Stomach (tissue), 9 donors: ENCODE data around the gene MMAA. TPM values are rescaled to one million over a fixed set of nuclear protein-coding genes. Genes with fewer than 3 reads are reported as not detected.
"Not testable (repeated sequence)": the region's sequence is repeated elsewhere in the genome, so short reads cannot be mapped to it uniquely, and the experiment has no call there.

Source experiments
- DNase-seq, 2 donors: peaks; one replicate each; pipeline versions ENCODE4 v3.0.0 to v3.0.0-alpha.2; 2013 to 2019
- H3K27ac ChIP-seq, 5 donors: fragments of 200-600 bp in 4 of 5; sonication (generic) in 4 of 5; one replicate each; pipeline ENCODE4 v1.5.1; 2013 to 2019; ENCODE audit warnings: mild to moderate bottlenecking in 1 of 5, moderate library complexity in 1 of 5
- H3K27me3 ChIP-seq, 3 donors: fragments of 200-600 bp; sonication (generic); one replicate each; pipeline ENCODE4 v1.5.1; 2017 to 2019; ENCODE audit warnings: mixed run types in 1 of 3
- H3K36me3 ChIP-seq, 4 donors: fragments of 200-600 bp; sonication (generic); 1 replicate in 3 of 4; 2 replicates in 1 of 4; pipeline ENCODE4 v1.5.1; 2016 to 2019
- H3K4me1 ChIP-seq, 4 donors: fragments of 200-600 bp; sonication (generic); one replicate each; pipeline ENCODE4 v1.5.1; 2016 to 2019
- H3K4me3 ChIP-seq, 4 donors: fragments of 200-600 bp; sonication (generic) in 3 of 4; one replicate each; pipeline ENCODE4 v1.5.1; 2016 to 2019; ENCODE audit warnings: mild to moderate bottlenecking in 1 of 4
- H3K9me3 ChIP-seq, 4 donors: fragments of 200-600 bp; sonication (generic); one replicate each; pipeline ENCODE4 v1.5.1; 2016 to 2019
- EP300 ChIP-seq: sonication (generic); formaldehyde crosslinking; IDR thresholded peaks from one replicate; pipeline ENCODE4 v1.6.1; 2017; ENCODE audit warnings: antibody characterized with exemption
- POLR2A ChIP-seq, 4 donors: fragments of 450-650 bp; IDR thresholded peaks; one replicate each; pipeline ENCODE4 v1.6.1; 2016; ENCODE audit warnings: antibody characterized with exemption in 4 of 4, control low read depth in 2 of 4, mild to moderate bottlenecking in 1 of 4, moderate library complexity in 1 of 4
- POLR2AphosphoS5 ChIP-seq, 3 donors: sonication (generic); formaldehyde crosslinking; IDR thresholded peaks; one replicate each; pipeline ENCODE4 v1.6.1; 2016; ENCODE audit warnings: antibody characterized with exemption in 3 of 3
- WGBS, 5 donors: extraction: QIAGEN DNeasy Blood & Tissue Kit in 3 of 5; methylation state at CpG; one replicate each; pipeline versions ENCODE4 v1.1.5 to v1.1.7; 2013 to 2018; 5-methylcytosine and 5-hydroxymethylcytosine counted together
- intact Hi-C: fragments of 100-400 bp; cut with DNase I; formaldehyde crosslinking; loops from one replicate; pipeline ENCODE4 v1.15.1; 2023; ENCODE audit warnings: low total_unique reads
- polyA plus RNA-seq, 3 donors: library from polyadenylated mRNA; stranded (reverse); fragments of 200-250 nt; gene quantifications; one replicate each; pipeline ENCODE4 v1.2.3, GENCODE V29; 2013
- total RNA-seq, 5 donors: library from RNA; depleted of rRNA; stranded (reverse); fragments of >200 nt; gene quantifications; one replicate each; pipeline versions ENCODE4 v1.1.0 to v1.2.3, GENCODE V29; 2014 to 2016
- TF ChIP-seq, protein P1 (sequence below), 7 experiments: fragments of 450-650 bp in 4 of 7; fragments of 200-600 bp in 3 of 7; sonication (generic) in 3 of 7; IDR thresholded peaks; one replicate each; pipeline ENCODE4 v1.5.1; 2016 to 2019; ENCODE audit warnings: antibody characterized with exemption in 7 of 7, control low read depth in 2 of 7, mild to moderate bottlenecking in 1 of 7
- donor health status: healthy with polysubstance abuse.
- donor health status: Bipolar disorder and iron deficiency.
- donor health status: healthy.

The MMAA gene
- total and polyA plus RNA-seq, 8 donors, result 0.29 to 13.2 (median 6.2) TPM

DNA sequence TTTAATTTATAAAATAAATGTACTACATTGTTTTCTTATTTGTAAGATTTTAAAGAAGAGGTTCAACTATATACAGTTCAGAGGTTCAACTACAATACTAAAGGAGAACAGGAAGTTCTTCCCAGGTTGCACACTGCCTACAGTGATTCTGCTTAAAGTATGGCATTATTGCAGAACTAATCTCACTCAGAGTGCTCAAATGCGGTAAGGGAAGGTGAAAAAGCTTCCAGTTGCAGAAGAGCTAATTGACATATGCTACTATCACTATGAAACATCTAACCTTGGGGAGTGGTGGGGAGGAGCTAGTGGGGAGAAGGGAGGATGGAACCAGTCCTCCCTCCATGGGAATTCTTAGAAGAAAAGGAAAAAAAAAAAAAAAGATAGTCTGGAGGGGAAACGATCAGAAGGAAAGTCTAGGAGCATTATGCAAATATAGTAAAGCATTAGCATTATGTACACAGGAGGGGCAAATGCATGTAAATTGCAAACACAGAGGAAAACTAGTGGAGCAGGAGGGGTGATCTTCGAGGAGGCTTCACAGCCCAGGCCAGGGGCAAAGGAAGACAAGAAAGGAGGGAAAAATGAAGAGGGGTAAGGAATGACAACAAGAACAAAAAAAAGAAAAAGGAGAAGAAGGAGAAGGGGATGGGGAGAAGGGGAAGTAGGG, 32.0 kb upstream of the MMAA start:
- no peak for DNase-seq
- H3K27me3 ChIP-seq, result no peaks in the 10 kb centered on the region
- H3K9me3 ChIP-seq, result peaks cover 0 to 7% (median 0%) of the 10 kb centered on the region in 4 donors
- no peaks in the 10 kb centered on the region for H3K36me3 ChIP-seq
- H3K4me1 ChIP-seq, result no peaks in the 10 kb centered on the region
- WGBS, 5 donors, result 39 to 53% (median 47%) methylated on average over 3 of the region's 3 CpGs
- no peak overlapping the region for H3K4me3 ChIP-seq
- intact Hi-C loops, result no loop called here
- no peak overlapping the region for H3K27ac ChIP-seq
- TF ChIP-seq POLR2AphosphoS5 (IDR thresholded peaks at IDR 0.05) (no peak), POLR2A (IDR thresholded peaks at IDR 0.05) (no peak), EP300 (no peak)
- TF ChIP-seq, protein P1, sequence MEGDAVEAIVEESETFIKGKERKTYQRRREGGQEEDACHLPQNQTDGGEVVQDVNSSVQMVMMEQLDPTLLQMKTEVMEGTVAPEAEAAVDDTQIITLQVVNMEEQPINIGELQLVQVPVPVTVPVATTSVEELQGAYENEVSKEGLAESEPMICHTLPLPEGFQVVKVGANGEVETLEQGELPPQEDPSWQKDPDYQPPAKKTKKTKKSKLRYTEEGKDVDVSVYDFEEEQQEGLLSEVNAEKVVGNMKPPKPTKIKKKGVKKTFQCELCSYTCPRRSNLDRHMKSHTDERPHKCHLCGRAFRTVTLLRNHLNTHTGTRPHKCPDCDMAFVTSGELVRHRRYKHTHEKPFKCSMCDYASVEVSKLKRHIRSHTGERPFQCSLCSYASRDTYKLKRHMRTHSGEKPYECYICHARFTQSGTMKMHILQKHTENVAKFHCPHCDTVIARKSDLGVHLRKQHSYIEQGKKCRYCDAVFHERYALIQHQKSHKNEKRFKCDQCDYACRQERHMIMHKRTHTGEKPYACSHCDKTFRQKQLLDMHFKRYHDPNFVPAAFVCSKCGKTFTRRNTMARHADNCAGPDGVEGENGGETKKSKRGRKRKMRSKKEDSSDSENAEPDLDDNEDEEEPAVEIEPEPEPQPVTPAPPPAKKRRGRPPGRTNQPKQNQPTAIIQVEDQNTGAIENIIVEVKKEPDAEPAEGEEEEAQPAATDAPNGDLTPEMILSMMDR (IDR thresholded peaks at IDR 0.05), result no peak

DNA sequence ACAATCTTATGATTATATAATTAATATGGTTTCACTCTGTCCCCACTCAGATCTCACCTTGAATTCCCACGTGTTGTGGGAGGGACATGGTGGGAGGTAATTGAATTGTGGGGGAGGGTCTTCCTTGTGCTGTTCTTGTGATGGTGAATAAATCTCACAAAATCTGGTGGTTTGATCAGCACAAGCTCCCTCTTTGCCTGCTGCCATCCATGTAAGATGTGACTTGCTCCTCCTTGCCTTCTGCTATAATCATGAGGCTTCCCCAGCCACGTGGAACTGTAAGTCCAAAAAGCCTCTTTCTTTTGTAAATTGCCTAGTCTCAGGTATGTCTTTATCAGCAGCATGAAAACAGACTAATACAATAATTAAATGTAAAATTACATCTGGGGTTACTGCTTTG, 29.8 kb upstream of the MMAA start:
- H3K4me3 ChIP-seq, intact Hi-C loops, DNase-seq, H3K4me1 ChIP-seq, H3K36me3 ChIP-seq, H3K27ac ChIP-seq, H3K27me3 ChIP-seq, H3K9me3 ChIP-seq: not testable (repeated sequence)
- 62 to 76% (median 69%) methylated on average over 2 of the region's 2 CpGs for WGBS, 5 donors

DNA sequence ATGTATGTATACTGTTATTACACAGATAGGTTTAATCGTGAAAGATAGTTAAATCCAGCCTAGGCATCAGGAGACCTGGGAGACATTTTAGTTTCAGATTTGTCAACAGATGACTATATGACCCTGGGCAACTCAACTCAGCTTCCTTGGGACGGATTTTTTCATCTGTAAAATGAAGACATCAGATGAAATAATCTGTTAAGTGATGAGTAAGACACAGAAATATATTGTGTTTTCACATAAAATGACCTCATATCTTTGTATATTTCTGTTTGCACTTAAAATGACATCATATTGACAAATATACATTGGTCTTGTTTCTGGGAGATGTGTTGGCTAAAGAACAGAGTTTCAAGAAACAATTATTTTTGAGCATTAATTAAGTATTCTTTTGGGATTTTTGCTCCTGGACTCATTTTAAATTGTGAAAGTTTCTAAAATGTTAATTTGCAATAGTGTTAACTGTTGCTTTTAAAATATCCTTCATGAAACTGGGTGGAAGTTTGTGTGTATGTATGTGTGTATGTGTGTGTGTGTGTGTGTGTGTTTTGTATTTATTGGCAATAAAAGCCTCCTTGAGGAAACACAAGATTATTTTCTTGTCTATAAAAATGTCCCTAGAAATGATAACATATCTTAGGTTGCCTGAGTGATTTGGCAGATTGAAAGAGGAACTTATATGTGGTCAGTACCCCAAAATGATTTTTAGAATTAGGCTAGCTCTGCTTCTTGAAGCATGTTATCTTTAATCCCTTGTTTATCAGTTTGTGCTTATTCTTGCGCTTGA, 29.1 kb upstream of the MMAA start:
- Histone ChIP-seq H3K36me3 (no peaks in the 10 kb centered on the region), H3K4me3 (no peak overlapping the region), H3K27me3 (no peaks in the 10 kb centered on the region), H3K27ac (no peak overlapping the region), H3K4me1 (no peaks in the 10 kb centered on the region), H3K9me3 (peaks cover 0 to 7% (median 0%) of the 10 kb centered on the region in 4 donors)
- DNase-seq, result no peak
- no peak for TF ChIP-seq EP300
- no peak for TF ChIP-seq POLR2AphosphoS5 (IDR thresholded peaks at IDR 0.05)
- no peak for TF ChIP-seq POLR2A (IDR thresholded peaks at IDR 0.05)
- TF ChIP-seq, protein P1 (IDR thresholded peaks at IDR 0.05), result no peak
- intact Hi-C loops, result no loop called here
- 69 to 73% (median 72%) methylated on average over 3 of the region's 3 CpGs for WGBS, 5 donors

DNA sequence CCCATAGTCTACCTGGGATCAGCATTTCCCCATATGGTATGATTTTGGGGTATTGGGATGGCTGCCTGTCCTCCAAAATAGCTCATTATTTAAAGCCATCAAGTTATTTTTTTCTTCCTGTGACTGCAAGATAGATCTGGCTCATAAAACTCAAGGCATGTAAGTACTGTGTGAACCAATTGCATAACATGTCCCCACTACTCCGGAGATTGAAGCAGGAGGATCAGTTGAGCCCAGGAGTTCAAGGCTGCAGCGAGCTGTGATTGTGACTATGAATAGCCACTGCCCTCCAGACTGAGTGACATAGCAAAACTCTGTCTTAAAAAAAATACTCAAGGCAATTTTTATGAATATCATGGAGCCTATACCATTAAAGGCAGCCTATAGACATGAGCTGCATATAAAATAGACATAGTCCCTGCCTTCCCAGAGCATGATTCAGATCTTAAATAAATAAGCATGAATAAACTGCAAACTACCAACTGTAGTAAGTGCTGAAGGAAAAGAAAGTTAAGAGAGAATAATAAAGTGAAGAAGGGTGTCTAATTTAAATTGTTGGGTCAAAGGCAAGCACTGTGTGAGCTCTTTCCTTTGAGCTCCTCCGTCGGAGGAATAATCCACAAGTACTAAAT, 16.9 kb upstream of the MMAA start:
- Histone ChIP-seq H3K27me3 (peaks cover 0 to 1% (median 0%) of the 10 kb centered on the region in 3 donors), H3K27ac (no peak overlapping the region), H3K4me1 (no peaks in the 10 kb centered on the region), H3K9me3 (peaks cover 0 to 4% (median 0%) of the 10 kb centered on the region in 4 donors), H3K4me3 (no peak overlapping the region), H3K36me3 (no peaks in the 10 kb centered on the region)
- 90 to 98% (median 92%) methylated on average over 4 of the region's 4 CpGs for WGBS, 5 donors
- no peak for TF ChIP-seq POLR2AphosphoS5 (IDR thresholded peaks at IDR 0.05)
- TF ChIP-seq EP300, result no peak
- no peak for TF ChIP-seq POLR2A (IDR thresholded peaks at IDR 0.05)
- TF ChIP-seq, protein P1 (IDR thresholded peaks at IDR 0.05), result no peak
- intact Hi-C loops, result no loop called here
- DNase-seq, result no peak
